ENCODE measurements around the gene DENND1A.

DENND1A gene

GRCh38 chr9:123872710-123873109 is 57.2 kb downstream of the DENND1A start:
- TF ChIP-seq TAF1 (IDR thresholded peaks at IDR 0.05; ENCODE audit: borderline replicate concordance, insufficient read depth, low read length) (no peak), POLR2AphosphoS5 (IDR thresholded peaks at IDR 0.05; ENCODE audit: low read depth, low read length) (no peak), SIN3A (IDR thresholded peaks at IDR 0.05; ENCODE audit: borderline replicate concordance, insufficient read depth, low read length) (no peak), FOXP2 (optimal IDR thresholded peaks at IDR 0.05; ENCODE audit: borderline replicate concordance, extremely low read depth, extremely low read length, insufficient read depth) (no peak), REST (IDR thresholded peaks at IDR 0.05; ENCODE audit: insufficient read depth in 1 of 2, low read depth in 2 of 2, low read length in 2 of 2) (no peak)

GRCh38 chr9:123871781-123872180 is 58.1 kb downstream of the DENND1A start:
- TF ChIP-seq FOXP2 (optimal IDR thresholded peaks at IDR 0.05; ENCODE audit: borderline replicate concordance, extremely low read depth, extremely low read length, insufficient read depth) (no peak), REST (IDR thresholded peaks at IDR 0.05; ENCODE audit: insufficient read depth in 1 of 2, low read depth in 2 of 2, low read length in 2 of 2) (no peak), SIN3A (IDR thresholded peaks at IDR 0.05; ENCODE audit: borderline replicate concordance, insufficient read depth, low read length) (no peak), TAF1 (IDR thresholded peaks at IDR 0.05; ENCODE audit: borderline replicate concordance, insufficient read depth, low read length) (no peak), POLR2AphosphoS5 (IDR thresholded peaks at IDR 0.05; ENCODE audit: low read depth, low read length) (no peak)

GRCh38 chr9:123868002-123868401 is 61.9 kb downstream of the DENND1A start:
- TF ChIP-seq TAF1 (IDR thresholded peaks at IDR 0.05; ENCODE audit: borderline replicate concordance, insufficient read depth, low read length) (no peak), FOXP2 (optimal IDR thresholded peaks at IDR 0.05; ENCODE audit: borderline replicate concordance, extremely low read depth, extremely low read length, insufficient read depth) (no peak), SIN3A (IDR thresholded peaks at IDR 0.05; ENCODE audit: borderline replicate concordance, insufficient read depth, low read length) (no peak), POLR2AphosphoS5 (IDR thresholded peaks at IDR 0.05; ENCODE audit: low read depth, low read length) (no peak), REST (IDR thresholded peaks at IDR 0.05; ENCODE audit: insufficient read depth in 1 of 2, low read depth in 2 of 2, low read length in 2 of 2) (no peak)

GRCh38 chr9:123867034-123867433 is 62.9 kb downstream of the DENND1A start:
- no peak for TF ChIP-seq FOXP2 (optimal IDR thresholded peaks at IDR 0.05; ENCODE audit: borderline replicate concordance, extremely low read depth, extremely low read length, insufficient read depth)
- no peak for TF ChIP-seq TAF1 (IDR thresholded peaks at IDR 0.05; ENCODE audit: borderline replicate concordance, insufficient read depth, low read length)
- TF ChIP-seq POLR2AphosphoS5 (IDR thresholded peaks at IDR 0.05; ENCODE audit: low read depth, low read length): no peak
- TF ChIP-seq SIN3A (IDR thresholded peaks at IDR 0.05; ENCODE audit: borderline replicate concordance, insufficient read depth, low read length): no peak
- no peak for TF ChIP-seq REST (IDR thresholded peaks at IDR 0.05; ENCODE audit: insufficient read depth in 1 of 2, low read depth in 2 of 2, low read length in 2 of 2)

GRCh38 chr9:123866497-123866896 is 63.4 kb downstream of the DENND1A start:
- no peak for TF ChIP-seq REST (IDR thresholded peaks at IDR 0.05; ENCODE audit: insufficient read depth in 1 of 2, low read depth in 2 of 2, low read length in 2 of 2)
- no peak for TF ChIP-seq SIN3A (IDR thresholded peaks at IDR 0.05; ENCODE audit: borderline replicate concordance, insufficient read depth, low read length)
- no peak for TF ChIP-seq TAF1 (IDR thresholded peaks at IDR 0.05; ENCODE audit: borderline replicate concordance, insufficient read depth, low read length)
- TF ChIP-seq POLR2AphosphoS5 (IDR thresholded peaks at IDR 0.05; ENCODE audit: low read depth, low read length): no peak
- TF ChIP-seq FOXP2 (optimal IDR thresholded peaks at IDR 0.05; ENCODE audit: borderline replicate concordance, extremely low read depth, extremely low read length, insufficient read depth): no peak

Measured in PFSK-1 (cell line).